ENCODE results near the gene KSR1.
"Not testable (repeated sequence)": the region's sequence is repeated elsewhere in the genome, so short reads cannot be mapped to it uniquely, and the experiment has no call there.

The KSR1 gene

GRCh38 chr17:27496437-27496943 is 40.2 kb downstream of the KSR1 start:
- H3K4me3 Mint-ChIP-seq, result no peak overlapping the region
- no peak overlapping the region for H3K27ac Mint-ChIP-seq
- H3K4me1 Mint-ChIP-seq (ENCODE audit: low read depth), result peaks cover 36% of the 10 kb centered on the region
- peaks cover 15% of the 10 kb centered on the region for H3K9me3 Mint-ChIP-seq
- H3K27me3 Mint-ChIP-seq (ENCODE audit: low read depth), result no peaks in the 10 kb centered on the region
- H3K36me3 Mint-ChIP-seq (ENCODE audit: low read depth), result peaks cover 40% of the 10 kb centered on the region

- Mint-ChIP-seq H3K4me3 (no peak overlapping the region), H3K27me3 (ENCODE audit: low read depth) (no peaks in the 10 kb centered on the region), H3K27ac (no peak overlapping the region), H3K36me3 (ENCODE audit: low read depth) (peaks cover 42% of the 10 kb centered on the region), H3K9me3 (peaks cover 15% of the 10 kb centered on the region), H3K4me1 (ENCODE audit: low read depth) (peaks cover 32% of the 10 kb centered on the region)
These were observed 40.7 kb downstream of the KSR1 start for GRCh38 chr17:27496971-27497370.

- Mint-ChIP-seq H3K9me3 (peaks cover 15% of the 10 kb centered on the region), H3K27ac (no peak overlapping the region), H3K27me3 (ENCODE audit: low read depth) (no peaks in the 10 kb centered on the region), H3K36me3 (ENCODE audit: low read depth) (peaks cover 37% of the 10 kb centered on the region), H3K4me1 (ENCODE audit: low read depth) (peaks cover 27% of the 10 kb centered on the region), H3K4me3 (no peak overlapping the region)
These were observed 41.4 kb downstream of the KSR1 start for GRCh38 chr17:27497696-27498095.

- Mint-ChIP-seq H3K9me3 (peaks cover 15% of the 10 kb centered on the region), H3K27me3 (ENCODE audit: low read depth) (no peaks in the 10 kb centered on the region), H3K4me3 (no peak overlapping the region), H3K36me3 (ENCODE audit: low read depth) (peaks cover 40% of the 10 kb centered on the region), H3K4me1 (ENCODE audit: low read depth) (peaks cover 25% of the 10 kb centered on the region), H3K27ac (no peak overlapping the region)
These were observed 42.5 kb downstream of the KSR1 start for GRCh38 chr17:27498615-27499309.

- Mint-ChIP-seq H3K4me3 (no peak overlapping the region), H3K27ac (no peak overlapping the region), H3K4me1 (ENCODE audit: low read depth) (peaks cover 24% of the 10 kb centered on the region), H3K36me3 (ENCODE audit: low read depth) (peaks cover 38% of the 10 kb centered on the region), H3K27me3 (ENCODE audit: low read depth) (no peaks in the 10 kb centered on the region), H3K9me3 (peaks cover 15% of the 10 kb centered on the region)
These were observed 43.4 kb downstream of the KSR1 start for GRCh38 chr17:27499451-27500265.

GRCh38 chr17:27501338-27501737 is 45.1 kb downstream of the KSR1 start:
- Mint-ChIP-seq H3K9me3 (peaks cover 15% of the 10 kb centered on the region), H3K36me3 (ENCODE audit: low read depth) (peaks cover 41% of the 10 kb centered on the region), H3K4me1 (ENCODE audit: low read depth) (peaks cover 38% of the 10 kb centered on the region)
- not testable (repeated sequence) for H3K27me3 Mint-ChIP-seq (ENCODE audit: low read depth); H3K4me3 Mint-ChIP-seq; H3K27ac Mint-ChIP-seq

GRCh38 chr17:27502526-27503324 is 46.5 kb downstream of the KSR1 start:
- H3K27me3 Mint-ChIP-seq (ENCODE audit: low read depth), result no peaks in the 10 kb centered on the region
- H3K36me3 Mint-ChIP-seq (ENCODE audit: low read depth), result peaks cover 38% of the 10 kb centered on the region
- peak overlapping the region; percentile 41 for H3K27ac Mint-ChIP-seq
- no peak overlapping the region for H3K4me3 Mint-ChIP-seq
- peaks cover 43% of the 10 kb centered on the region for H3K4me1 Mint-ChIP-seq (ENCODE audit: low read depth)
- H3K9me3 Mint-ChIP-seq, result peaks cover 15% of the 10 kb centered on the region

GRCh38 chr17:27503611-27504010 is 47.4 kb downstream of the KSR1 start:
- no peak overlapping the region for H3K4me3 Mint-ChIP-seq
- H3K4me1 Mint-ChIP-seq (ENCODE audit: low read depth), result peaks cover 46% of the 10 kb centered on the region
- no peak overlapping the region for H3K27ac Mint-ChIP-seq
- peaks cover 35% of the 10 kb centered on the region for H3K36me3 Mint-ChIP-seq (ENCODE audit: low read depth)
- H3K9me3 Mint-ChIP-seq, result peaks cover 15% of the 10 kb centered on the region
- H3K27me3 Mint-ChIP-seq (ENCODE audit: low read depth), result no peaks in the 10 kb centered on the region

GRCh38 chr17:27504188-27504995 is 48.1 kb downstream of the KSR1 start:
- peaks cover 14% of the 10 kb centered on the region for H3K9me3 Mint-ChIP-seq
- H3K36me3 Mint-ChIP-seq (ENCODE audit: low read depth), result peaks cover 29% of the 10 kb centered on the region
- peaks cover 44% of the 10 kb centered on the region for H3K4me1 Mint-ChIP-seq (ENCODE audit: low read depth)
- H3K27me3 Mint-ChIP-seq (ENCODE audit: low read depth), result no peaks in the 10 kb centered on the region
- no peak overlapping the region for H3K27ac Mint-ChIP-seq
- H3K4me3 Mint-ChIP-seq, result no peak overlapping the region

GRCh38 chr17:27506348-27507218 is 50.3 kb downstream of the KSR1 start:
- Mint-ChIP-seq H3K4me3 (peak overlapping the region; percentile 59), H3K27me3 (ENCODE audit: low read depth) (no peaks in the 10 kb centered on the region), H3K27ac (peak overlapping the region; percentile 79), H3K9me3 (no peaks in the 10 kb centered on the region), H3K4me1 (ENCODE audit: low read depth) (peaks cover 53% of the 10 kb centered on the region), H3K36me3 (ENCODE audit: low read depth) (peaks cover 15% of the 10 kb centered on the region)

- H3K4me3 Mint-ChIP-seq, result no peak overlapping the region
- H3K36me3 Mint-ChIP-seq (ENCODE audit: low read depth), result peaks cover 7% of the 10 kb centered on the region
- H3K4me1 Mint-ChIP-seq (ENCODE audit: low read depth), result peaks cover 39% of the 10 kb centered on the region
- no peaks in the 10 kb centered on the region for H3K27me3 Mint-ChIP-seq (ENCODE audit: low read depth)
- peak overlapping the region; percentile 50 for H3K27ac Mint-ChIP-seq
- no peaks in the 10 kb centered on the region for H3K9me3 Mint-ChIP-seq
These were observed 55.1 kb downstream of the KSR1 start for GRCh38 chr17:27511168-27511883.

- Mint-ChIP-seq H3K27me3 (ENCODE audit: low read depth) (no peaks in the 10 kb centered on the region), H3K27ac (no peak overlapping the region), H3K4me3 (no peak overlapping the region), H3K4me1 (ENCODE audit: low read depth) (peaks cover 35% of the 10 kb centered on the region), H3K9me3 (no peaks in the 10 kb centered on the region), H3K36me3 (ENCODE audit: low read depth) (peaks cover 7% of the 10 kb centered on the region)
These were observed 55.8 kb downstream of the KSR1 start for GRCh38 chr17:27512031-27512430.

Data from T-helper 1 cell treated with Interleukin-12 subunit alpha and Interleukin-12 subunit beta and Interleukin-4 antibody, amounts not matched to agents 30 μg/mL and 1 μg/mL, for 36 hours (primary cell).